Thoracic aorta (tissue), 2 donors: ENCODE measurements around the gene MC1R. TPM values are rescaled to one million over a fixed set of nuclear protein-coding genes. Genes with fewer than 3 reads are reported as not detected.
"Not testable (repeated sequence)": the region's sequence is repeated elsewhere in the genome, so short reads cannot be mapped to it uniquely, and the experiment has no call there.

Experiments used
- ATAC-seq: fragments of 150-250 bp; one replicate; pipeline ENCODE4 v1.8.0; 2017; ENCODE audit warnings: low read depth; ENCODE audit not compliant: insufficient number of reproducible peaks, low FRiP score
- DNase-seq: peaks from one replicate; pipeline ENCODE4 v3.0.0-alpha.2; 2020; ENCODE audit warnings: low spot score
- H3K27ac ChIP-seq, 2 donors: fragments of 200-600 bp; sonication (generic); 1 replicate in 1 of 2; 2 replicates in 1 of 2; pipeline ENCODE4 v1.5.1; 2016; ENCODE audit warnings: mild to moderate bottlenecking in 2 of 2, moderate library complexity in 2 of 2
- H3K27me3 ChIP-seq: fragments of 200-600 bp; sonication (generic); replicated peaks from 2 replicates; pipeline ENCODE4 v1.6.0; 2016; ENCODE audit warnings: mild to moderate bottlenecking; ENCODE audit not compliant: insufficient read depth
- H3K36me3 ChIP-seq: fragments of 200-600 bp; sonication (generic); one replicate; pipeline ENCODE4 v1.5.1; 2016
- H3K4me1 ChIP-seq, 2 donors: fragments of 200-600 bp; sonication (generic); 1 replicate in 1 of 2; 2 replicates in 1 of 2; pipeline versions ENCODE4 v1.5.1 to v1.6.0; 2016; ENCODE audit warnings: low read depth in 2 of 2, mild to moderate bottlenecking in 1 of 2; ENCODE audit not compliant: control insufficient read depth in 1 of 2
- H3K4me3 ChIP-seq: fragments of 200-600 bp; sonication (generic); 2 replicates; pipeline ENCODE4 v1.5.1; 2016; ENCODE audit warnings: mild to moderate bottlenecking
- H3K9me3 ChIP-seq: fragments of 200-600 bp; sonication (generic); 2 replicates; pipeline ENCODE4 v1.5.1; 2016
- total RNA-seq, 2 donors: library from RNA; depleted of rRNA; stranded (reverse); fragments of >200 nt; gene quantifications; one replicate each; pipeline versions ENCODE4 v1.1.0 to v1.2.3, GENCODE V29; 2016
- TF ChIP-seq, protein P1 (sequence below): fragments of 200-600 bp; sonication (generic); IDR thresholded peaks from one replicate; pipeline ENCODE4 v1.5.1; 2019; ENCODE audit warnings: antibody characterized with exemption

The MC1R gene
- total RNA-seq, 2 donors from 2014 or later, result 13.1 to 19.3 TPM

DNA sequence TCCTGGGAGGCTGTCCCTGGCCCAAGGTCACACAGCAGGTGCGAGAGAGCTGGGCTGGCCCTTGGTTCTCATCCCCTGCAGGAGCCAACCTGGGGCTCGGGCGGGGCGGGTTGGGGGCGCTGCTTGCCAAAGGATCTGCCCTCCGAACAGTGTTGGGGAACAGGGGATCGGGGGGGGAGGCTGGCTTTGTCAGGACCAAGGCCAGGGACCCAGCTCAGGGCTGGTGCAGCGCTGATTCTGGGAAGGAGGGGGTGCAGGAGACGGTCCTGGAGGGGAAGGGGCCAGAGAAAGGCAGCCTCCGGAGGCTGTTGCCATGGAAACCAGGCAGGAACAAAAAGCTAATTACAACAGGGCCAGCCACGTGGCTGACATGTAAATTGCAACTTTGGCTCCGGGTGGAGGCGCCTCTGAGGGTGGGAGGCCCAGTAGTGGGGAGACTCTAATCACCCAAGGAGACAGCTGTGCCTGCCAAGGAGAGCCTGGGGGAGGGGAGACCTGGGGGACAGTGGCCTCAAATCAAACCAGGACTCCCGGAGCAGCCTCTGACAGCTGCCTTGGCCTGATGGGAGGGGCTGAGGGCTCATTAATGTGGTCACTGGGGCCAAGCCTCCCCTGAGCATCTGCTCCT is 5.7 kb downstream of the MC1R start:
- Histone ChIP-seq H3K27me3 (peaks cover 7% of the 10 kb centered on the region), H3K4me1 (peaks cover 13 to 55% of the 10 kb centered on the region in 2 donors), H3K27ac (no peak overlapping the region), H3K4me3 (no peak overlapping the region), H3K9me3 (no peaks in the 10 kb centered on the region), H3K36me3 (no peaks in the 10 kb centered on the region)
- no peak for ATAC-seq
- DNase-seq, result no peak
- TF ChIP-seq, protein P1, sequence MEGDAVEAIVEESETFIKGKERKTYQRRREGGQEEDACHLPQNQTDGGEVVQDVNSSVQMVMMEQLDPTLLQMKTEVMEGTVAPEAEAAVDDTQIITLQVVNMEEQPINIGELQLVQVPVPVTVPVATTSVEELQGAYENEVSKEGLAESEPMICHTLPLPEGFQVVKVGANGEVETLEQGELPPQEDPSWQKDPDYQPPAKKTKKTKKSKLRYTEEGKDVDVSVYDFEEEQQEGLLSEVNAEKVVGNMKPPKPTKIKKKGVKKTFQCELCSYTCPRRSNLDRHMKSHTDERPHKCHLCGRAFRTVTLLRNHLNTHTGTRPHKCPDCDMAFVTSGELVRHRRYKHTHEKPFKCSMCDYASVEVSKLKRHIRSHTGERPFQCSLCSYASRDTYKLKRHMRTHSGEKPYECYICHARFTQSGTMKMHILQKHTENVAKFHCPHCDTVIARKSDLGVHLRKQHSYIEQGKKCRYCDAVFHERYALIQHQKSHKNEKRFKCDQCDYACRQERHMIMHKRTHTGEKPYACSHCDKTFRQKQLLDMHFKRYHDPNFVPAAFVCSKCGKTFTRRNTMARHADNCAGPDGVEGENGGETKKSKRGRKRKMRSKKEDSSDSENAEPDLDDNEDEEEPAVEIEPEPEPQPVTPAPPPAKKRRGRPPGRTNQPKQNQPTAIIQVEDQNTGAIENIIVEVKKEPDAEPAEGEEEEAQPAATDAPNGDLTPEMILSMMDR, result no peak

- DNase-seq, result no peak
- Histone ChIP-seq H3K4me3 (no peak overlapping the region), H3K4me1 (peaks cover 13 to 55% of the 10 kb centered on the region in 2 donors), H3K9me3 (no peaks in the 10 kb centered on the region), H3K36me3 (no peaks in the 10 kb centered on the region), H3K27ac (no peak overlapping the region), H3K27me3 (peaks cover 7% of the 10 kb centered on the region)
- TF ChIP-seq, protein P1, result no peak
- ATAC-seq, result no peak
Observed at GRCh38 chr16:89924925-89925307, 6.3 kb downstream of the MC1R start.

GRCh38 chr16:89925596-89926079 is 7.0 kb downstream of the MC1R start:
- ATAC-seq (no peak), DNase-seq (no peak)
- Histone ChIP-seq H3K9me3 (no peaks in the 10 kb centered on the region), H3K27ac (no peak overlapping the region), H3K27me3 (peaks cover 7% of the 10 kb centered on the region), H3K36me3 (no peaks in the 10 kb centered on the region), H3K4me3 (peak overlapping the region; percentile 61), H3K4me1 (peaks cover 13 to 48% of the 10 kb centered on the region in 2 donors)
- TF ChIP-seq, protein P1, result no peak

GRCh38 chr16:89931305-89931896 is 12.7 kb downstream of the MC1R start:
- TF ChIP-seq, protein P1, result no peak
- no peak for DNase-seq
- H3K4me3 ChIP-seq, result no peak overlapping the region
- no peak overlapping the region for H3K27ac ChIP-seq
- no peaks in the 10 kb centered on the region for H3K9me3 ChIP-seq
- H3K36me3 ChIP-seq, result no peaks in the 10 kb centered on the region
- H3K4me1 ChIP-seq, result peaks cover 0 to 3% of the 10 kb centered on the region in 2 donors
- H3K27me3 ChIP-seq, result no peaks in the 10 kb centered on the region
- no peak for ATAC-seq

DNA sequence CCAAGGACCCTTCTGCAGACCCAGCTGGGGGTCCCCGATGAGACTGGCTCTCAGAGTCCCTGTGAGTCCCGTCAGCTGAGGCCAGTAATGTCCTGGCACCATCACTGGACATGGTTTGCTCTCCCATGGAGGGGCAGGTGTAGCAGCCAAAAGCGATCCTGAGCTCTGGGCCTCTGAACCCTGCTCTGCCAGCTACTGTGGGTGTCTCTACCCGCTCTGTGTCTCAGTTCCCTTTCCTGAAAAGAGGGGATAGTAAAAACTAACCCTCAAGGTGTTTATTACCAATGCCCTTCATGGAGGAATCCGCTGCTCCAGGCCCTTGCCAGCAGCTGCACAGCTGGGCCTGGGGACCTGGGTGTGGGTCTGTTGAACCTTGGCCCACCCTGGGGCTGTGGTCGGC is 13.3 kb downstream of the MC1R start:
- TF ChIP-seq, protein P1, result no peak
- no peak for ATAC-seq
- Histone ChIP-seq H3K9me3 (no peaks in the 10 kb centered on the region), H3K27ac (no peak overlapping the region), H3K36me3 (no peaks in the 10 kb centered on the region), H3K4me1 (no peaks in the 10 kb centered on the region), H3K27me3 (no peaks in the 10 kb centered on the region), H3K4me3 (no peak overlapping the region)
- DNase-seq, result no peak

- H3K27ac ChIP-seq, H3K27me3 ChIP-seq, ATAC-seq, H3K4me1 ChIP-seq, H3K4me3 ChIP-seq, H3K9me3 ChIP-seq, H3K36me3 ChIP-seq, DNase-seq: not testable (repeated sequence)
Observed at GRCh38 chr16:89934019-89934418, 15.4 kb downstream of the MC1R start.
